Hematopoietic multipotent progenitor cell treated with erythropoietin and hydrocortisone succinate and interleukin-3 and kit ligand, for 15 days (in vitro differentiated cells): ENCODE results near the gene RASL10B.
"Not testable (repeated sequence)": the region's sequence is repeated elsewhere in the genome, so short reads cannot be mapped to it uniquely, and the experiment has no call there.

Experiments used
- DNase-seq: peaks from one replicate; pipeline ENCODE4 v3.0.0-alpha.2; 2015; ENCODE audit warnings: low spot score

The RASL10B gene

DNA sequence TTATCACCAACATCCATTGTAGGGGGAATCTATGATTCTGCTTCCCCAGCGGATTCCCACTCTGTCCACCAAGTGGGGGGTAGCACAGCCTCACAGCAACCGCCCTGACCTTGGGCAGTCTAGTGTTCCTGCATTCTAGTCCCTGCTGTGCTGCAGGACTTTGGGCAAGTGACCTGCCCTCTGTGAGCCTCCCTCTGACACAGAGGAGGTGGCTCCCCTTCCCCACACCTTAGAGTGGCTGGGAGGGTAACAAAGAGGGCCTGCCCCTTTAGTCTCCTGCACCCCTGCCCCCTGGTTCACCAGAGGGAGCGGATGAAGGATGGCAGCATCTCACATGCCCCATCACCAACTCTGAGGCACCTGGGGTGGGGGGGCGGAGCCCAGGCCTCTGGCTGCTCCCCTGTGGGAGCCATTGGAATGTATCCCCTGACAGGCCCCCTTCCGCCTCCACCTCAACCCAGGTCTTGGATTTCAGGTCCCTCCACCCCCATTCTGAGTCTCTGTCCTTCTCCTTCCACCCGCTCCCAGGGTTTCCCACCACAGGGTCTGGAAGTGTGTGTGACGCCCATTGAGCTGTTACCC lies 11.5 kb downstream of the RASL10B start:
- DNase-seq = no peak

DNA sequence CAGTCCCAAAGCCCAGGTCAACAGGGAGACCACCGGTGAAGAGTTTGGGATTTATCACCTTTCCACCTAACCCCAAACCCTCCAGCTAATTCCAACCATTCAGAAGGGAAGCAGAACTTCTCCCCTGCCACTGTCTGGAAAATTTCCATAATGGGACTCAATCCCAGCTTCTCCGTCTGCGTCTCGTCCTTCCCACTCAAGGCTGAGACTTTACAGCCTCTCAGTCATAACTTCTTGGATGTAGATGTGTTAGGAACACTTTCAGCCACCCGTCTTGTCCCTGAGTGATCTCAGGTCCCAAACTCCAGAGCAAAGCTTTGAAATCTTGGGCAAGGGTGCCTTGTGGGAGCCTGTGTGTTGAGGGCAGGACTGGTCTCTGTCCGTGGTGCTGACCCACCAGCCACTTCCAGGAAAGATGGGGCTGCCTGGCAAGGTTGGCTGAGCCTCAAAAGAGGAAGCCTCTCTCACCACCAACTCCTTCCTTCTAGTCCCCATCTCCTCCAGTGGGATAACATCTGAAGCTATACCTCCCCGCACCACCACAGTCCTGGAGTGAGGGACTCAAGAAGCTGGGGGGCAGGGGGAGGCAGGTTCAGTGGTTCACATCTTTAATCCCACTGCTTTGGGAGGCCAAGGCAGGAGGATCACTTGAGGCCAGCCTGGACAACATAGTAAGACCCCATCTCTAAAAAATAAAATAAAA lies 12.3 kb downstream of the RASL10B start:
- no peak for DNase-seq

DNA sequence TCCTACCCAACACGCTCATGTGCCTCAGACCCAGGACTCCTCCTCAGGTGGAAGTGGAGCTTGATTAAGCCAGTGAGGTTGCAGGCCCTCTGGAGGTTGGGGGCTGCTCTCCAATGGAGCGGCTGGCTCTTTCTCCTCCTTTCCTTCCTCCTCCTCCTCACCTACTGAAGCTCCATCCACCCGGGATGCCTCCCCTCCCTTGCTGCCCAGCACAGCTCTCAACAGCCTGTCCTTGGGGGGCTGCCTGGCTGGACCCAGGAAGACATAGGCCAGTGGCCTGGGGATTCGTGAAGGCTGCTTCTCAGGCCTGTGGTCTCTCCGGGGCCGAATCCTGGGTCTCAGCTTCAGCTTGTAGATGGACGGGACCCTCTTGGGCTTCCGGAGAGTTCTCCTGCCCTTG lies 13.4 kb downstream of the RASL10B start:
- no peak for DNase-seq

DNA sequence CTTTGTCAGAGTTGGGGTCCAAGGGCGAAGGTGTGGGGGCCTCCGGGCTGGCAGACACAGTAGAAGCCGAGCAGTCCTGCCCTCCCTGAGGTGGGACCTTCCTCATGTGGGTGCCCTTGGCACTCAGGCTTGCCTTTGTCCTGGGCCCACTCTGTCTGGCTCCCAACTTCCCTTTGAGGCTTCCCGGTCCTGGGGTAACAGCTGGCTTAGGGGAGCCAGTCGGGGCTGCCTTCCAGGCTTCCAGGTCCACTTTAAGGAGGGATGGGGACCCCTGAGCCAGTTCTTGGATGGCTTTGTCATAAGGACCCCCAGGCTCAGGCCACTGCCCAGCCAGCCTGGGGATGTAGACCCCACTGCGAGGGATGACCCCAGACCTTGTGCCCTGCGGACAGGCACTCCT lies 13.8 kb downstream of the RASL10B start:
- no peak for DNase-seq

DNA sequence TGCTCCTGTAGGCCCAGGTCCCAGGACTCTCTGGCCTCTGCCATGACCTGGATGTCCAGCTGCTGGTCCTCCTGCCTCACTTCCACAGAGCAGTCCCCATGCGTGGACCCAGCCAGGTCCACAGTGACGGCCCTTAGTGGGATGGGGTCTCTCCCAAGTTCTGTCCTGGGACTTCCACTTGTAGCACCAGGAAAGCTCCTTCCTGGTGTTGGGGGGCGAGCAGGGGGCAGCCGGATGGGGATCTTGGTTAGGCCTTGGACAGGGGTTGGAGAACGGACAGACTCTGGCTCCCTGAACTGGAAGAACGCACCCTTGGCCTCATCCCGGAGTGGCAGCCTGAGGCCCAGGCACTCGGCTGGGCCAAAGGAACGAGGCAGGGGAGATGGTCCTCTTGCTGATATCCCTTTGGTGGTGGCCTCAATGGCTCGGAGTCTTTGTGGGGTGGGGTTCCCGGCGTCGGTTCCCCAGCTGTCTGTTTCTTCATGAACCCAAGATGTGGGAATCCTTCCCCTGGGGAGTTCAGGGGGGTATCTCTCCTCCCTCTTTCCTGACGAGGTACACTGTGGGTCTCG lies 14.4 kb downstream of the RASL10B start:
- DNase-seq = no peak

DNA sequence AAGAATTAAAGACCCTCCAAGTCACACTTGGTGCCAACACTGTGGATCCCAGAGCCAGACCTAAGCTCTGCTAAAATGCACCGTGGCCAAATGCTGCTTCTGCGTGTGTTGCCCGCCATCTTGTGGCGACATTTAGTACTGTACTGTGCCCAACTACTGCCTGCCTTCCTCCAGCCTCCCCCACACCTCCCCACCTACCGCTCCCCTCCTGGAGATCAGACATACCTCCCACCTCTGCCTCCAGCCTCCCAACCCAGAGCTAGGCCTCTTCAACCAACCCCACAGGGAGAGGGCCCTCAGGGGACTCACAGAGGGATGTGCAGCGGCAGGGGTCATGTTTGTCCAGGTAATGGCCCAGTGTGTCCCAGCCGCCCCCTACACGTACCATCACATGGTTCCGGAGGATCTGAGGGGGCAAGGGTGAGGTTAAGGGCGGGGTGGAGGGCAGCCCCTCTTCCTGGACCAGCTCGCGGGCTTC lies 16.1 kb downstream of the RASL10B start:
- DNase-seq = peak; percentile 80

DNA sequence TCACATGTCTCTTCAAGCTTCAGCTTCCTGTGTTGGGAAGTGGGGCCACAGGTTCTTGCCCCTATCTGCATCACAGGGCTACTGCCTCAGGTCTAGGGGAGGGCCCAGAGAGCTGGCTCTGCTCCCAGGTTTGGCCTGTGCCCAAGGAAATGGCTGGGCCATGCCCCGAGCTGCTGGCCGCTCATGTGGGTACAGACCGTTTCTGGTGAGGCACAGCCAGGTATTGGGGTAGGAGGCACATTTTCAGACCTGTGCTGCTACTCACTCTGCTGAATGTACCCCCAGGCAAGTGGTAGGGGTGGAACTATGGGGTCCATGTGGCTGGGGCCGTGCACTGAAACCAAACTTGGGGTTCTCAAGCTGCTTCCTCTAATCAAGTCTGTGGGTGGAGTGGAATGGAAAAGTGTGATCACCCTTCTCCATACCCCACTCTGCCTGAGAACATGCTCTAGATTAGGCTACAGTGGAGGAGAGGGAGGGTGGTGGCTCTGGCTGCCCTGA lies 17.0 kb downstream of the RASL10B start:
- DNase-seq = peak; percentile 66

DNA sequence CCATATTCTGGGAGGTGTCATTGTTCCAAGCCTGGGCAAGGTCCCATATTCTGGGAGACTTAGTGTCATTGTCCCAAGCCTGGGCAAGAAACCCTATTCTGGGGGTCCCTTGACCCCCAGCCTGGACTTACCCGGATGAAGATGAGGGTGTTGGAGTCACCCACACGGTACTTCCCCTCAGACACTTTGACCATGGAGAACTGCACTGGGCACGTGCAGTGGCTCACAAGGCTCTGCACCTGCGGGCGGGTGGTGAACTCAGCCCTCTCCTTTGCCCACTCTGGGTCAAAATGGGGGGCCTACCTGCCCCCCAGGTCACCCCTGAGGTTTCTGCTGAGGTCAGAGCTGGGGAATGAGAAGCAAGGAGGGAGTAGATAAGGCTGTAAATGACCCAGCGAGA lies 17.5 kb downstream of the RASL10B start:
- no peak for DNase-seq

DNA sequence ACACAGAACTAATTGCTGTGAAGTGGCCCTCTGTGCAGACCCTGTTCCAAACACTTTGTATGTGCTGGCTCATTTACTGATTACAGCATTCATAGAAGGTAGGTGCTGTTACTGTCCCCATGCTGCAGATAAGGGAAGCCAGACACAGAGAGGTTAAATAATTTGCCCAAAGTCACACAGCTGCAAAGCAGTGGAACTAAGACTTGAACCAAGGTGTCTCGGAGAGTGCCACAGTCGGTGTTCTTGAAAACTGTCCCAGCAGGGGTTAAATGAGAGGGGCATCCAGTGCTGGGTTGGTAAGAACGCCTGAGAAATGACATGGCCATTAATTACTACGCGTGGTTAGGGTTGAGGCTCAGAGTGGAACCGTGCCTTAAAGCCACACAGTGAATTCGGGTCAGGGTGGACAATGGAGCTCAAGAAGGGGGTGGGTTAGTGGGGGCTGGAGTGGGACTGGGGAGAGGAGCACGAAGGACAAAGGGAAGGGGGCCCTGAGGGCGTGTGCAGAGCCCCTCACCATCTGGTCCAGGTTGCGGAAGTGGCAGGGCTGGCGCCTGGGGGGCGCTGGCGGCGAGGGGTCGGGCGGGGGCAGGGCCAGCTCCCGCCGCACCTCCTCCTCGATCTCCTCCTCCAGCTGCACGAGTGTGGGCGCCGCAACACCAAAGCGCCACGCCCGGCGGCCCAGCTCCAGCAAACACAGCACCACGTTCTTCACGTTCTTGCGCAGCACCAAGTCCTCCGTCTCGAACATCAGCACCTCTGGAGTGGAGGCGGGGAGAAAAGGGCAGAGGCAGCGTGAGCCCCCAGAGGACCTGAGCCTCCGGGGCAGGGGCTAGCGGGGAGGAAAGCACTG lies 18.3 kb downstream of the RASL10B start:
- DNase-seq = peak; percentile 14

DNA sequence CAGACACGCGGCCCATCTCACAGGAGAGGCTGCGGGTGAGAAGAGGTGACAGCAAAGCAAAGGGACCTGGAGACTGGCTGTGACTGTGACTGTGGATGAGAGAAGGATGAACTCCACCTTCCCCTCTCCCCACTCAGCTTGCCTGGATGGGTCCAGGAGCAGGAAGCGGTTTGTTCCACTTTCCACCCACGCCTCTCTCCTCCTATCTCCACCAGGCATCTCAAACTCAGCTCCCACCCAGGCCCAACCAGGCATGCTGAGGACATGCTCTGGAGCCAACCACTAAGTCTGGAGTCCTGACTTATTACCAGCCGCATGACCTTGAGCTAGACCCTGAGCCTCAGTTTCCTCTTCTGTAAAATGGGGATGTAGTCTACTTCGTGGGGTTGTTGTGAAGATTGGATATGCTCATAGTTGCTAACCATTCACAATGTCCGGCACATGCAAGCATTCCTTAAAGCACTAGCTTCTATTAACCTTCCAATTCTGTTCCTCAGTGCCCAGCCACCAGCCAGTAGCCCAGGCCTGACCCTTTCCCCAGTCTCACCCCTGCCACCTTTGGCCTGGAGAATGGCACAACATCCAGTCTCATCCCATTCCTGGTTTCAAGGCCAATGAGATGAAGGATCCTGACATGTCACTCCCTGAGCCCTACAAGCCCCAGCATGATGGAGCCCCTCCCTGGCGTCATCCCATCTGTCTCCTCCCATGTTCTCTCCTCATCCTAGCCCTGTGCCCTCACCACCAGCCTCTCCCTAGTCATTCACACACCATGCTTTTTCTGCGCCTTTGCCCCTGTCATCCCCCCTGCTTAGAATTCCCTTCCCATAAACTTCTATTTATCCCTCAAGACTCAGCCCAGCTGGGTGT lies 19.3 kb downstream of the RASL10B start:
- DNase-seq = no peak

DNA sequence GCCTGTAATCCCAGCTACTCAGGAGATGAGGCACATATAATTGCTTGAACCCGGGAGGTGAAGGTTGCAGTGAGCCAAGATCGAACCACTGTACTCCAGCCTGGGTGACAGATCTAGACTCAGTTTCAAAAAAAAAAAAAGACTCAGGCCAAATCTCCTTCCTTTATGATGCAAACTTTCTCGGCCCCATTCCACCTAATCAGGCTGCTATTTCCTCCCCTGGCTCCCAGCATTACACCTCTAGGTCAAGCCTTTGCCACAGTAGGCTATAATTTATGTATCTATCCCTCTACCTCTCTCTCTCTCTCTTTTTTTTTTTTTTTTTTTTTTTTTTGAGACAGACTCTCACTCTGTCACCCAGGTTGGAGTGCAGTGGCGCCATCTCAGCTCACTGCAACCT lies 20.1 kb downstream of the RASL10B start:
- not testable (repeated sequence) for DNase-seq

DNA sequence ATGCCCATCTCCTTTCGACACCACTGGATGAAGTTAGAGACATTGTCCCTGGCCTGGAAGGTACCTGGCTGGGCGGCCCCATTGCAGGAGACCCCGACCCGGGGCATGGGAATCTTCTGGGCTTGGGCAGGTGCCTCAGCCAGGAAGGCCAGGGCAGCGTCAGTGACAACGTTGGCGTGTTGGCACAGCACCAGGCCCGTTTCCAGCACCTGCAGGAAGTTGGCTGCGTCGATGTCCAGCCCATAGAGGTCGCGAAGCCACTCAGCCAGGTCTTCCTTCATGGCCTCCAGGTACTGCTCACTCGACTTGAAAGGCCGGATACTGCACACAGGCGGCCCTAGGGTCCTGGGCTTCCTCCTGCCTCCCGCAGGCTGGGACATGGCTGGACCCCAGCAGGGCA lies 21.0 kb downstream of the RASL10B start:
- no peak for DNase-seq

DNA sequence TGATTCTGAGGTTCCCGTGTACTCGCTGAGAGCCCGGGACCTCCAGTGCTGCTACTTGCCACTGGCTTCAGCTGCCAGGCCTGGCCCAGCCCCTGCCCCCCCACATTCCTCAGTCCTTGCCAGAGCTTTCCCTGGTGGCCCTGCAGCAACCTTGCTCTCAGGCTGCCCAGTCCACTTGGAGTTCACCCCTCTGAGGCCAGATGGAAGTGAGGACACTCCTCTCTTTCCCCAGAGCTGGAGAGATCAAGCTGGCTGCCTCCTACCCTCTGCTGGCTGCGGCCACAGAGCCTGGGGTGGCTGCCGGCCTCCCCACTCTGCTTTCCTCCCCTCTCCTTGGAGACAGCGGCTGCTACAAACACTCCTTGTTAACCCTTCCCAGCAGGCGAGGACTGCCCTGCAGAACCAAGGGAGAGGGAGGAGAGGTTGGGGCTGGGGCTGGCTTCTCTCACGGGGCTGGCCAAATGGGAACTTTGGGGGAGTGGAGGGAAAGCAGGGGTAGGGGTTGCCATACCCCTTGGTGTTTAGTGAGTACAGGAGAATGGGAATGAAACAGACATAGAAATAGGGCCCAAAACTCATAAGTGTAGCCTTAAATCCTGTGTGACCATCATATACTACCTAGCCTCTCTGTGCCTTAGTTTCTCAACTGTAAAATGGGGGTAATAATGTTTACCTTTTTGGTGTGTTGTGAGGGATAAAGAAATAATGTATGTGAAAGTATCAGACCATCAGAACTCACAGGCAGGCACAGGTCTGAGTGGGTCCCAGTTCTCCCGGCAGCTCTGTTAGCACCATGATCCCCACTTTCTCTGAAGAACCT lies 21.7 kb downstream of the RASL10B start, which contains the start of gene GAS2L2:
Gene GAS2L2, minus strand, starts transcription at position 295 of the 820 bp plus-strand sequence. CDS start 389 bp downstream, outside the sequence.
- DNase-seq = no peak

DNA sequence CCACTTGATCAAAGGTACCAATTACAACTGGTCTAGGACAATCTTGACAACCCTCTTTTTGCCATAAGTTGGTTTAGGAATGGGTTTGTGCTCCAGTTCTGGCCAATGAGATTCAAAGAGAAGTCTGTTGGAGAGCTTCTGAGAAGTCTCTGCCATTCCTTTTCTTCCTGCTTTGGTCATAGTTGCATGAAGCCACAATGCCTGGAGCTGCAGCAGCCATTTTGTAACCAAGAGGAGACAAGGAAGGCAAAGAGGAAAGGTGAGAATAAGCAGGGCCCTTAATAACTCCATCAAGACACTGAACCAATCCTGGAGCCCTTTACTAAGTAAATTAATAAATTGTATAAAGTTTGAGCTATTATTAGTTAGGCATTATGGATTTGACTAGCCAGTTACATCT lies 25.8 kb downstream of the RASL10B start:
- no peak for DNase-seq

DNA sequence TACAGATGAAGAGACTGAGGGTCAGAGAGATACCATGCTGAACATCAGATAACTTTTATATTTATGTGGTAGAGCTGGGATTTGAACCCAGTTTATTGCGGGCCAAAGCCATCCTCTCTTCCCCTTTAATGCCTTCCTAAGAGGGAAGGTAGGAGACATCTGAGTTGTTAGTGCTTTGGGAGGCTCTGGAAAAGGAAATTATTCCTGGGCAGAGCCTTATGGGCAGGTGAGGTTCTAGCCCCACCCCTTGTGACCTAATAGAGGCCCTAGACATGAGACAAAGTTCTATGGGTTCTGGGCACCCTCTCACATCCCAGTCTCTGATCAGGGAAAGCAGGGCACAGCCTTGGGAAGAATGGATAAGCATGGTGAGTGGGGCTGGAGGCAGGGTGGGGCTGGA lies 29.1 kb downstream of the RASL10B start, which contains the start of gene C17orf50:
Gene C17orf50, plus strand, starts transcription at position 301 of the 400 bp plus-strand sequence. Its CDS starts 55 bp downstream, at position 356.
- DNase-seq = no peak

DNA sequence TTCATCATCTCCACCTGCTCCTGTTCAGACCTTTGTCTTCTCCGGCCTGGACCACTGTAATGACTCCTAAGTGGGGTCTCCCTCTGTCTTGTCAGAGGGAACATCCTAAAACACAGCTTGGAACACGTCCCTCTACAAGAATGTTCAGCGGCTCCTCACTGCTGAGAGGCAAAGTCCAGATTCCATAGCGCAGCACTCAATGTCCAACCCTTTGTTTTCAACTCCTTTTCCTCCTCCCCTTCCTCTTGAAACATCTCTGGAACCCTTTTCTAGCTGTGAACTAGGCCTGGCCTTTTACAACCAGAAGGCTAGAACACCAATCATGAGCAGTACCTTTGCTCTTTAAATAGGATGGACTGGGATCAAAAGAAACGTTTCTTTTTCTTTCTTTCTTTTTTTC lies 30.2 kb downstream of the RASL10B start:
- DNase-seq = no peak

DNA sequence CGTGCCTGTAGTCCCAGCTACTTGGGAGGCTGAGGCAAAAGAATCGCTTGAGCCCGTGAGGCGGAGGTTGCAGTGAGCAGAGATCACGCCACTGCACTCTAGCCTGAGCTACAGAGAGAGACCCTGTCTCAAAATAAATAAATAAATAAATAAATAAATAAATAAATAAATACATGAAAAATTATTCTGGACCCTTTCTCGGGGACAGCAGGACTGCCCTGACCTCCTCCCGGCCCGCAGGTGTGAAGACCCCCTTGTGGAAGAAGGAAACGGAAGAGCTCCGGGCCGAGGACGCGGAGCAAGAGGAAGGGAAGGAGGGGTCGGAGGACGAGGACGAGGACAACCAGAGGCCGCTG lies 32.3 kb downstream of the RASL10B start:
- no peak for DNase-seq

DNA sequence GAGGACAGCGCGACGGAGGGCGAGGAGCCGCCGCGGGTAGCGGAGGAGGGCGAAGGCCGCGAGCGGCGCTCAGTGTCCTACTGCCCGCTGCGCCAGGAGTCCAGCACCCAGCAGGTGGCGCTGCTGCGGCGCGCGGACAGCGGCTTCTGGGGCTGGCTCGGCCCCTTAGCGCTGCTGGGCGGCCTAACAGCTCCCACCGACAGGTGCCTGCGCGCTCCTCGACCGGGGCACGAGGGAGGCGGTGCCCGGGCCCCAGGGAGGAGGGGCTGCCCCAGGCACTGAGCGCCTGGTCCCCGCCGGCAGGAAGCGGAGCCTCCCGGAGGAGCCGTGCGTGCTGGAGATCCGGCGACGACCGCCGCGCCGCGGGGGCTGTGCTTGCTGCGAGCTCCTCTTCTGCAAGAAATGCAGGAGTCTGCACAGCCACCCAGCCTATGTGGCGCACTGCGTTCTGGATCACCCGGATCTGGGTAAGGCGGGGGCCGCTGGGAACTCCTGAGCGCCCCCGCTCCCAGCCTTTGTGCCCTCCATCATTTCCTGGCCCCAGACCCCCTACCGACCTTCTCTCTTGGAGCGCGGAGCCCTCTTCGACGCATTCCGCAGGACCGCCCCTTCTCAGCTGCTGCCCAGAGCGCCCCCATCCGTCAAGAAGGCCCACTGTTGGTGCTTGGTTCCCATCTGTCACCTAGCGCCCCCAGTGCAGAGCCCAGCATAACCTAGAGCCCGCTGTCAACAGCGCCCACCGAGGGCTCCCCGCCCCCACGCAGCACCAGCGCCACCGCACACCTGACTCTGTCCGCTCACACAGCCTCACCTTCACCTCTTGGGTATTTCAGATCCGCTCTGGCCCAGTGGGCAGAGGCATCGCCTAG lies 32.9 kb downstream of the RASL10B start:
- peak; percentile 86 for DNase-seq

DNA sequence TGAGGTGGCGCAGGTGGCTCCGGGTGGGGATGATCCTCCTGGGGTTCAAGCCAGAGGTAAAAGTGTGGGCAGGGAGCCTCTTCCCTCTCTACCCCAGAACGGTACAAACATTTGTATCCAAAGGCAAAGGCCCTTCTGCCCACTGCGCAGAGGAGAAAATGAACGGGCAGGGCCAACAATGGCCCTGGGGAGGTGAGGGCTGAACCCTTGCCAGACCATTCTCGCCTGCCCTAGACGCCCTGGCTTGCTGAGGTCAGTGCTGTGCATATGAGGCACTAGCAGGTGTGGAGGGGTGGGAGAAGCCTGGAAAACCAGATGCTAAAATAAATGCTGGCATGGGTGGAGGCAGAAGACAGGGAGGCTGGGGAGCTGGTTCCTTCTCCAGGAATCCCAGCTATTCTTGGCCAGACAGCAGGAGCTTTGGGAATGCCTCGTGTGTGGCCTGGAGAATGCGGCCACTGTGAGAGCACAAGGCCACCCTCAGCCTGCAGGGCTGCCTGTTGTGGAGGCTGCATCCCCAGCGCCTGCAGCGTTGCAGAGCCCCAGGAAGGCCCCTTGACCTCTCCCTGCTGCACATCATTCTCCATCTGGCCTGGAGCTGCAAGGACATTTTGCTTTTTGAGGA lies 33.8 kb downstream of the RASL10B start:
- no peak for DNase-seq
